Kidney epithelial cell (primary cell): Measurements from ENCODE around the gene AGAP4. TPM values are rescaled to one million over a fixed set of nuclear protein-coding genes. Genes with fewer than 3 reads are reported as not detected.
"Not testable (repeated sequence)": the region's sequence is repeated elsewhere in the genome, so short reads cannot be mapped to it uniquely, and the experiment has no call there.

ENCODE experiments used
- DNase-seq: peaks from one replicate; pipeline ENCODE4 v3.0.0-alpha.2; 2010; ENCODE audit warnings: low read depth
- H3K27me3 ChIP-seq: 2 replicates; pipeline ENCODE4 v1.6.0; 2011; ENCODE audit warnings: low read length; ENCODE audit not compliant: control insufficient read depth, insufficient read depth
- H3K36me3 ChIP-seq: 2 replicates; pipeline ENCODE4 v1.5.1; 2011; ENCODE audit warnings: low read length; ENCODE audit not compliant: control insufficient read depth, insufficient read depth
- H3K4me3 ChIP-seq: 2 replicates; pipeline ENCODE4 v1.5.1; 2011; ENCODE audit warnings: low read depth, mild to moderate bottlenecking, control low read depth, low read length
- total RNA-seq: library from RNA; depleted of rRNA; stranded (reverse); fragments of >200 nt; gene quantifications from 2 replicates; pipeline ENCODE4 v1.2.3, GENCODE V29; 2015

Gene AGAP4
- total RNA-seq, 1 donor from 2014 or later: 5.8 TPM

- not testable (repeated sequence) for DNase-seq, H3K27me3 ChIP-seq, H3K36me3 ChIP-seq, H3K4me3 ChIP-seq
Measured at GRCh38 chr10:45794761-45795160, 52.5 kb downstream of the AGAP4 start.

GRCh38 chr10:45790694-45791426 lies 56.4 kb downstream of the AGAP4 start:
- not testable (repeated sequence) for H3K4me3 ChIP-seq, H3K36me3 ChIP-seq

GRCh38 chr10:45789991-45790390 lies 57.3 kb downstream of the AGAP4 start:
- DNase-seq, H3K36me3 ChIP-seq, H3K4me3 ChIP-seq, H3K27me3 ChIP-seq: not testable (repeated sequence)

More at GRCh38 chr10:45790694-45791426, 56.4 kb downstream of the AGAP4 start:
- DNase-seq, H3K27me3 ChIP-seq: not testable (repeated sequence)

GRCh38 chr10:45787212-45787741 lies 60.0 kb downstream of the AGAP4 start:
- DNase-seq, H3K27me3 ChIP-seq, H3K4me3 ChIP-seq: not testable (repeated sequence)

GRCh38 chr10:45786217-45786616 lies 61.1 kb downstream of the AGAP4 start:
- not testable (repeated sequence) for H3K36me3 ChIP-seq, DNase-seq, H3K27me3 ChIP-seq

More at GRCh38 chr10:45787212-45787741, 60.0 kb downstream of the AGAP4 start:
- not testable (repeated sequence) for H3K36me3 ChIP-seq

More at GRCh38 chr10:45786217-45786616, 61.1 kb downstream of the AGAP4 start:
- not testable (repeated sequence) for H3K4me3 ChIP-seq

Other genes with a start within 250 kb of the AGAP4 start
- gene ZFAND4, start 174.7 kb downstream of the AGAP4 start, total RNA-seq: 9.1 and 11.4 TPM in 2 replicates
- gene WASHC2C, start 120.2 kb downstream of the AGAP4 start, total RNA-seq: 49.1 and 51.5 TPM in 2 replicates
- gene TIMM23, start 125.0 kb upstream of the AGAP4 start, total RNA-seq: 96.9 and 100 TPM in 2 replicates
- gene NCOA4, start 183.1 kb upstream of the AGAP4 start, total RNA-seq: 123 and 131 TPM in 2 replicates
- gene MSMB, start 198.8 kb upstream of the AGAP4 start, total RNA-seq: not detected in 2 replicates